GM19351 (cell line): ENCODE data around the gene FADS1.

Experiments
- ATAC-seq: cut with Tn5 transposase; IDR thresholded peaks from one replicate; pipeline ENCODE4 v1.9.1; 2021; ENCODE audit warnings: mild to moderate bottlenecking, moderate library complexity; ENCODE audit not compliant: unreplicated experiment

The FADS1 gene

DNA sequence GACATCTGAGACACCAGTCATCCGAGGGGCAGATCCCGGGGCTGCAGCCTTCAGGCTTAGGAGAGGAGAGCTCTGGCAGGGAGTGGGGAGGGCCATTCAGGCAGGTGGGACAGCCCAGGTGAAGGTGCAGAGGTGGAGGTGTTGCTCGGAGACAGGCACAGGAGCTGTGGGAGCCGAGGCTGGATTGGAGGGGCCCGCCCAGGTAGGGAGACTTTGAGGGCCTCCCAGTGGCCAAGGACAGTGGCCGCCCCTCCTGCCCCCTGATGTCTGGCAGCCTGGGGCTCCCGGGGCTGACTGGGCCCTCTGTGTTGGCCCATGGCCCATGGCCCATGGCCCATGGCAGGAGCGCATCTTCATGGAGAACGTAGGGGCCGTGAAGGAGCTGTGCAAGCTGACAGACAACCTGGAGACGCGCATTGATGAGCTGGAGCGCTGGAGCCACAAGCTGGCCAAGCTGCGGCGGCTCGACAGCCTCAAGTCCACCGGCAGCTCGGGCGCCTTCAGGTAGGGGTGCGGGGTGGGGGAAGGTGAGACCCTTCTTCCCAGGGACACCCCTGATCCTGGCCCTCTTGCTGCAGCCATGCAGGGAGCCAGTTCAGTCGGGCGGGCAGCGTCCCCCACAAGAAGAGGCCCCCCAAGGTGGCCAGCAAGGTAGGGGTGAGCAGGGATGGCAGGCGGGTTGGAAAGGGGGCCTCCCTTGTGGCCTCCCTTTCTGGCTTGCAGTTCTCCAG lies 37.7 kb downstream of the FADS1 start:
- no peak for ATAC-seq

- ATAC-seq = no peak
Measured at GRCh38 chr11:61778357-61778886, 38.4 kb downstream of the FADS1 start.

GRCh38 chr11:61777234-61778090 lies 39.3 kb downstream of the FADS1 start:
- no peak for ATAC-seq

GRCh38 chr11:61776561-61777075 lies 40.2 kb downstream of the FADS1 start:
- ATAC-seq = peak; percentile 57

GRCh38 chr11:61775606-61776554 lies 40.9 kb downstream of the FADS1 start:
- no peak for ATAC-seq

GRCh38 chr11:61775106-61775505 lies 41.7 kb downstream of the FADS1 start:
- no peak for ATAC-seq

GRCh38 chr11:61774411-61774810 lies 42.4 kb downstream of the FADS1 start:
- no peak for ATAC-seq

GRCh38 chr11:61773809-61774208 lies 43.0 kb downstream of the FADS1 start:
- no peak for ATAC-seq

DNA sequence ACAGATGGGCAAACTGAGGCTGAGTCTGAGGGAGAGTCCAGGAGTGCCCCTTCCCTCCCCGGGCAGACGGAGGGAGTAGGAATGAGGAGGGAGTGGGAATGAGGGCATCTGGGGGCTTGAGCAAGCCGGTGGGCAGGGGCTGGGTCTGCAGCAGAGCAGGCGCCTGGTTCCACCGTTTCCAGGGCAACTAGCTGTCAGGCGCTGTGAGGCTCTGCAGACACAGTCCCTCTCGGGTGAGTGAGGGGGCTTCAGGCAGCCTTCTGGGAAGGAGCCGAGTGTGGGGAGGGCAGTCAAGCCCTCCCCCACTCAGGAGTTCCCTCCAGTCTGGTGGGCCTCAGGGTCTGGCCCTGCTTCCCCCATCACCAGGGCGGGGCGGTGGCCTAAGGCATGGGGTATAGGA lies 43.4 kb downstream of the FADS1 start:
- no peak for ATAC-seq

DNA sequence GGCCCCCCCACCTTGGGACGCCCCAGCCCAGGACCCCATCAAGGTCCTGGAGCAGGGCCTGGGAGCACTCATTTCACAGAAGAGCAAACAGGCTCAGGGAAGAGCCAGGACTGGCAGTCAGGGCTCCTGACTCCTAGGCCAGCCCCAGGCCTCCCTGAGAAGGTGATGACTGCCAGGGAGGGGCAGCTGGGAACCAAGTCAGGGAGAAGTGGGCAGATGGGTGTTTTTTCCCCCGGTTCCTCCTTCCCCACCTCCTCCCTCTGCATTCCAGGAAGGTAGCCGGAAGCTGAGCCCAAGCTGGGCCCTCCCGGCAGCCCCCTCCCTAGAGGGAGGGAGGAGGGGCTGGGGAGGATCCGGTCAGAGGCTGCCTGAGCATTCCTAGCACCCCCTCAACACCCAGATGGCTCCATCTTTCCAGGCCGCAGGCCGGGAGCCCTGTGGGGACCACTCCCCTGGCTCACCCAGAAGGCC lies 44.8 kb downstream of the FADS1 start:
- no peak for ATAC-seq

DNA sequence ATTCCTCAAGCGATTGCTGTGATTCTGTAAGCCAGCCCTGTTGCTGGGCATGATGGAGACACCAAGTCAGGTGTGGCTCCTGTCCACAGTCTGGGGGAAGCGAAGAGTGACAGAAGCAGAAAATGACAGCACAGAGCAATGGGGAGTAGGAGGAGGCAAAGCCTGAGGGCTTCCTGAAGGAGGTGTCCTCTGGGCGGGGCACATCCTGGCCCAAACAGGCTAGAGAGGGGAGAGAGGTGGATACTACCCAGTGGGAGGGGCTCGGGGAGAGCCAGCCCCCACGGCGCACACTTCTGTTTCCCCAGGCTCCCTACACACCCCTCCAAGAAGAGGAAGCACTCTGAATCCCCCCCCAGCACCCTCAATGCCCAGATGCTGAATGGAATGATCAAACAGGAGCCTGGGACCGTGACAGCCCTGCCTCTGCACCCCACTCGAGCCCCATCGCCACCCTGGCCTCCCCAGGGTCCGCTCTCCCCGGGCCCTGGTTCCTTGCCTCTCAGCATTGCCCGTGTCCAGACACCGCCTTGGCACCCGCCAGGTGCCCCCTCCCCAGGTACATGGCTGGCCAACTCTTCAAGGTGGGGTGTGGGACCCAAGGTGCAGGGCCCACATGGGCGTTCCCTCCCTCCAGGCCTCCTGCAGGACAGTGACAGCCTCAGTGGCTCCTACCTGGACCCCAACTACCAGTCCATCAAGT lies 45.5 kb downstream of the FADS1 start:
- ATAC-seq = no peak

- ATAC-seq = no peak
Measured at GRCh38 chr11:61769946-61770683, 46.7 kb downstream of the FADS1 start.

DNA sequence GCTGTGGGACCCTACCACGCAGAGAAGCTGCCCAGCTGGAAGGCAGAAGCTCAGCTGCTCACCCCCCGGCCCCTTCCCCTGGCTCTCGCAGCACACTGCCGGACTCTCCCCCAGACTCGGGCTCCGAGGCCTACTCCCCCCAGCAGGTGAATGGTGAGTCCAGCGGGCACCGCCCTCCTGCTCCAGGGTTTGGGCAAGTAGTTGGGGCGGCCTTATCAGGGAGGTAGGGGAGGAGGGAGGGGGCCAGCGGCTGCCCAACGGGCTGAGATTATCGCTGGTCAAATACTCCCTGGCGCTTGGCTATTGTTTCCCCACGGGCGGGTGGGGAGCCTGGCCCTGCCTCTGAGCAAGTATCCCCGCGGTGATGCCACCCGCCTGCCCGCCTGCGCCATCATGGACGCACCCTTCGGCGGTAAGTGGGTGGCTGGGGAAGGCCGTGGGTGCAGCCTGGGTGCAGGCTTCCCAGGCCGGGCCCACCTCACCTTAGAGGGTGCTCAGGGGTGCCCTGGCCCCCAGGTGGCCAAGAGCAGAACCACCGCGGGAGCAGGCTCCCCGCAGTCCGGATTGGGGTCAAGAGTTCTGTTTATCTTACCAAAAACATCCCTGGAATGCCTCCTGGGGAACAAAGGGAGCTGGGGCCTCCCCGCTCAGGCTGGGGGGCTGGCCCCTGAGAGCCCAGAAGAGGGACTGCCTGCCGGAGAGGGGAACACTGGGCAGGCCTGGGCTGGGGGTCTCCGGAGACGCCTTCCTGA lies 47.5 kb downstream of the FADS1 start:
- no peak for ATAC-seq

GRCh38 chr11:61768376-61769076 lies 48.3 kb downstream of the FADS1 start:
- ATAC-seq = no peak

DNA sequence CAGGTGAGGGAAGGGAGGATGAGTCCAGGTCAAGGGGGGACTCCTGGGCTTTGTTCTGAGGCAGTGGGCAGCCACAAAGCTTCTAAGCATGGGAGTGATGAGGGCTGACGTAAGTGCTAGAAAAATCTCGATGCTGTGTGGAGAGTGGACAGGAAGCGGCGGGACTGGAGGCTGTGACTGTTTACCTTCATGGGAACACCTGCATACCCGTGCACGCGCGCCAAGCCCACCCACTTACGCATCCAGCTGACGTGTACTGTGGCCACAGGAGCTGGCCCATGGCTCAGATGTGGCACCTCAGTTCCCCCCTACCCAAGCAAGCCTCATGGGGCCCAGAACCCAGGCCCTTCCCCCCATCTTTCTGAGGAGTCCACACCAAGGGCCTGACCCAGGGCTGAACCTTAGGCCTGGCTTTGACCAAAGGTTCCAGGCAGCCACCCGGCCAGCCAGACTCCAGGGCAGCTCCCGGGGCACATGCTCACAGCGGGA lies 50.4 kb downstream of the FADS1 start:
- no peak for ATAC-seq

- ATAC-seq = no peak
Measured at GRCh38 chr11:61765550-61766253, 51.1 kb downstream of the FADS1 start.

- no peak for ATAC-seq
Measured at GRCh38 chr11:61764606-61765260, 52.1 kb downstream of the FADS1 start.
